ENCODE data around the gene BCORL1. TPM values are rescaled to one million over a fixed set of nuclear protein-coding genes. Genes with fewer than 3 reads are reported as not detected.

BCORL1 gene
- total RNA-seq, 1 donor = 1.4 TPM

GRCh38 chrX:130100180-130100579 lies 117.7 kb downstream of the BCORL1 start:
- Histone ChIP-seq H3K9me3 (ENCODE audit: low read depth, low read length) (no peaks in the 10 kb centered on the region), H3K79me2 (ENCODE audit: insufficient read depth, low read length) (peaks cover 70% of the 10 kb centered on the region), H3K27ac (ENCODE audit: low read depth, low read length) (peak overlapping the region; percentile 84), H2AFZ (ENCODE audit: low read length) (no peak overlapping the region), H4K20me1 (ENCODE audit: insufficient read depth, low read length) (peaks cover 20% of the 10 kb centered on the region), H3K27me3 (ENCODE audit: insufficient read depth, low read length) (no peaks in the 10 kb centered on the region), H3K36me3 (ENCODE audit: insufficient read depth, low read length) (no peaks in the 10 kb centered on the region), H3K4me1 (ENCODE audit: insufficient read depth, low read length) (peaks cover 25% of the 10 kb centered on the region), H3K4me2 (ENCODE audit: insufficient read depth, low read length) (peak overlapping the region; percentile 44), H3K4me3 (ENCODE audit: insufficient read depth, low read length) (no peak overlapping the region)
- DNase-seq (ENCODE audit: insufficient read length, low spot score, missing footprints) = peak; percentile 94
- no peak for TF ChIP-seq CTCF (IDR thresholded peaks at IDR 0.05; ENCODE audit: extremely low read depth, low read depth, low read length)

GRCh38 chrX:130103605-130104004 lies 121.2 kb downstream of the BCORL1 start:
- Histone ChIP-seq H3K4me1 (ENCODE audit: insufficient read depth, low read length) (peaks cover 33% of the 10 kb centered on the region), H3K4me2 (ENCODE audit: insufficient read depth, low read length) (no peak overlapping the region), H4K20me1 (ENCODE audit: insufficient read depth, low read length) (peaks cover 44% of the 10 kb centered on the region), H2AFZ (ENCODE audit: low read length) (no peak overlapping the region), H3K4me3 (ENCODE audit: insufficient read depth, low read length) (no peak overlapping the region), H3K79me2 (ENCODE audit: insufficient read depth, low read length) (peaks cover 73% of the 10 kb centered on the region), H3K27me3 (ENCODE audit: insufficient read depth, low read length) (no peaks in the 10 kb centered on the region), H3K36me3 (ENCODE audit: insufficient read depth, low read length) (no peaks in the 10 kb centered on the region), H3K9me3 (ENCODE audit: low read depth, low read length) (no peaks in the 10 kb centered on the region), H3K27ac (ENCODE audit: low read depth, low read length) (no peak overlapping the region)
- DNase-seq (ENCODE audit: insufficient read length, low spot score, missing footprints) = no peak
- no peak for TF ChIP-seq CTCF (IDR thresholded peaks at IDR 0.05; ENCODE audit: extremely low read depth, low read depth, low read length)

GRCh38 chrX:130105244-130105643 lies 122.8 kb downstream of the BCORL1 start:
- Histone ChIP-seq H3K4me1 (ENCODE audit: insufficient read depth, low read length) (peaks cover 30% of the 10 kb centered on the region), H3K27ac (ENCODE audit: low read depth, low read length) (no peak overlapping the region), H3K9me3 (ENCODE audit: low read depth, low read length) (no peaks in the 10 kb centered on the region), H3K27me3 (ENCODE audit: insufficient read depth, low read length) (no peaks in the 10 kb centered on the region), H3K4me2 (ENCODE audit: insufficient read depth, low read length) (no peak overlapping the region), H4K20me1 (ENCODE audit: insufficient read depth, low read length) (peaks cover 42% of the 10 kb centered on the region), H3K36me3 (ENCODE audit: insufficient read depth, low read length) (no peaks in the 10 kb centered on the region), H3K4me3 (ENCODE audit: insufficient read depth, low read length) (no peak overlapping the region), H2AFZ (ENCODE audit: low read length) (no peak overlapping the region), H3K79me2 (ENCODE audit: insufficient read depth, low read length) (peaks cover 72% of the 10 kb centered on the region)
- no peak for DNase-seq (ENCODE audit: insufficient read length, low spot score, missing footprints)
- no peak for TF ChIP-seq CTCF (IDR thresholded peaks at IDR 0.05; ENCODE audit: extremely low read depth, low read depth, low read length)

GRCh38 chrX:130106071-130106470 lies 123.6 kb downstream of the BCORL1 start:
- Histone ChIP-seq H3K79me2 (ENCODE audit: insufficient read depth, low read length) (peaks cover 72% of the 10 kb centered on the region), H3K4me3 (ENCODE audit: insufficient read depth, low read length) (no peak overlapping the region), H3K9me3 (ENCODE audit: low read depth, low read length) (no peaks in the 10 kb centered on the region), H3K36me3 (ENCODE audit: insufficient read depth, low read length) (no peaks in the 10 kb centered on the region), H2AFZ (ENCODE audit: low read length) (no peak overlapping the region), H3K27me3 (ENCODE audit: insufficient read depth, low read length) (no peaks in the 10 kb centered on the region), H3K27ac (ENCODE audit: low read depth, low read length) (no peak overlapping the region), H3K4me2 (ENCODE audit: insufficient read depth, low read length) (no peak overlapping the region), H3K4me1 (ENCODE audit: insufficient read depth, low read length) (peaks cover 22% of the 10 kb centered on the region), H4K20me1 (ENCODE audit: insufficient read depth, low read length) (peaks cover 42% of the 10 kb centered on the region)
- no peak for TF ChIP-seq CTCF (IDR thresholded peaks at IDR 0.05; ENCODE audit: extremely low read depth, low read depth, low read length)
- DNase-seq (ENCODE audit: insufficient read length, low spot score, missing footprints) = no peak

Other genes with a start within 250 kb of the BCORL1 start
- gene XPNPEP2, start 243.7 kb upstream of the BCORL1 start, total RNA-seq = not detected in 2 replicates
- gene SASH3, start 202.7 kb upstream of the BCORL1 start, total RNA-seq = not detected in 2 replicates
- gene ZDHHC9, start 138.7 kb upstream of the BCORL1 start, total RNA-seq = 28.2 and 33.0 TPM in 2 replicates
- 19.9 and 20.9 TPM in 2 replicates for gene UTP14A, start 76.5 kb upstream of the BCORL1 start, total RNA-seq
- gene ELF4, start 127.9 kb downstream of the BCORL1 start, total RNA-seq = 24.8 and 25.0 TPM in 2 replicates
- 13.8 and 15.2 TPM in 2 replicates for gene AIFM1, start 183.2 kb downstream of the BCORL1 start, total RNA-seq
- gene RAB33A, start 189.3 kb downstream of the BCORL1 start, total RNA-seq = 6.2 and 8.0 TPM in 2 replicates

Data from osteoblast (primary cell).